Lung (tissue), 12 donors: ENCODE data around the gene FGG. TPM values are rescaled to one million over a fixed set of nuclear protein-coding genes. Genes with fewer than 3 reads are reported as not detected.

Source experiments
- ATAC-seq: fragments of 200-7000 bp; cut with Tn5 transposase; one replicate; pipeline ENCODE4 v1.9.1; 2020; ENCODE audit warnings: moderate number of reproducible peaks; ENCODE audit not compliant: insufficient read depth, low FRiP score
- DNase-seq, 3 donors: peaks; one replicate each; pipeline ENCODE4 v3.0.0-alpha.2; 2013 to 2017
- H3K27ac ChIP-seq, 2 donors: one replicate each; pipeline ENCODE4 v1.5.1; 2013; ENCODE audit warnings: mild to moderate bottlenecking in 2 of 2, moderate library complexity in 2 of 2, control low read depth in 1 of 2, inconsistent platforms in 1 of 2, low read depth in 1 of 2, low read length in 1 of 2
- H3K27me3 ChIP-seq, 3 donors: one replicate each; pipeline ENCODE4 v1.5.1; 2013; ENCODE audit warnings: low read length in 2 of 3; ENCODE audit not compliant: control insufficient read depth in 3 of 3, insufficient read depth in 3 of 3
- H3K36me3 ChIP-seq, 4 donors: one replicate each; pipeline ENCODE4 v1.5.1; 2013; ENCODE audit warnings: low read length in 4 of 4, mild to moderate bottlenecking in 1 of 4, moderate library complexity in 1 of 4; ENCODE audit not compliant: control insufficient read depth in 4 of 4, insufficient read depth in 4 of 4
- H3K4me1 ChIP-seq, 5 donors: one replicate each; pipeline ENCODE4 v1.5.1; 2013; ENCODE audit warnings: low read length in 5 of 5, mild to moderate bottlenecking in 2 of 5, moderate library complexity in 1 of 5; ENCODE audit not compliant: control insufficient read depth in 5 of 5, insufficient read depth in 5 of 5
- H3K4me3 ChIP-seq: one replicate; pipeline ENCODE4 v1.5.1; 2013; ENCODE audit warnings: mild to moderate bottlenecking, control low read depth, moderate library complexity
- H3K9ac ChIP-seq, 2 donors: one replicate each; pipeline ENCODE4 v1.5.1; 2013; ENCODE audit warnings: low read length in 2 of 2, control low read depth in 1 of 2; ENCODE audit not compliant: insufficient read depth in 1 of 2
- H3K9me3 ChIP-seq, 4 donors: one replicate each; pipeline ENCODE4 v1.5.1; 2013; ENCODE audit warnings: low read length in 3 of 4, mild to moderate bottlenecking in 1 of 4, moderate library complexity in 1 of 4; ENCODE audit not compliant: control insufficient read depth in 4 of 4, insufficient read depth in 3 of 4
- CTCF ChIP-seq: IDR thresholded peaks from 2 replicates; pipeline ENCODE4 v1.5.1; 2012; ENCODE audit warnings: mild to moderate bottlenecking; ENCODE audit errors: control extremely low read depth, extremely low read depth
- WGBS, 2 donors: extraction: QIAGEN DNeasy Blood & Tissue Kit; methylation state at CpG; one replicate each; pipeline ENCODE4 v1.1.7; 2013; 5-methylcytosine and 5-hydroxymethylcytosine counted together
- polyA plus RNA-seq, 2 donors: library from polyadenylated mRNA; stranded (reverse); fragments of 200-250 nt; gene quantifications; one replicate each; pipeline ENCODE4 v1.2.1, GENCODE V29; 2013
- total RNA-seq, 2 donors: library from RNA; depleted of rRNA in 1 of 2; stranded (reverse); fragments of >200 nt in 1 of 2; gene quantifications; one replicate each; pipeline ENCODE4 v1.2.1, GENCODE V29; 2014 to 2021
- donor health status: control.
- donor health status: control.
- donor health status: Bipolar disorder and iron deficiency.
- donor health status: healthy.
- donor health status: DM: yes; HTN: yes; CAD: no.

The FGG gene
- total and polyA plus RNA-seq, 4 donors, result 0.91 to 172 (median 33.0) TPM

GRCh38 chr4:154566639-154567204 is 45.7 kb downstream of the FGG start:
- 83 to 93% methylated on average over 5 of the region's 5 CpGs for WGBS, 2 donors

GRCh38 chr4:154565704-154566103 is 46.8 kb downstream of the FGG start:
- no peak overlapping the region for H3K4me3 ChIP-seq
- TF ChIP-seq CTCF, result no peak
- peaks cover 0 to 9% (median 0%) of the 10 kb centered on the region in 3 donors for H3K27me3 ChIP-seq
- no peak overlapping the region for H3K27ac ChIP-seq
- no peak for DNase-seq
- no peaks in the 10 kb centered on the region for H3K9me3 ChIP-seq
- no peaks in the 10 kb centered on the region for H3K4me1 ChIP-seq
- no peak for ATAC-seq
- no peak overlapping the region for H3K9ac ChIP-seq
- H3K36me3 ChIP-seq, result no peaks in the 10 kb centered on the region
- WGBS, 2 donors, result 89 to 90% methylated on average over 6 of the region's 6 CpGs

More at GRCh38 chr4:154566639-154567204, 45.7 kb downstream of the FGG start:
- Histone ChIP-seq H3K27ac (no peak overlapping the region), H3K27me3 (peaks cover 0 to 6% (median 0%) of the 10 kb centered on the region in 3 donors), H3K4me3 (no peak overlapping the region), H3K36me3 (no peaks in the 10 kb centered on the region), H3K4me1 (no peaks in the 10 kb centered on the region), H3K9me3 (no peaks in the 10 kb centered on the region), H3K9ac (no peak overlapping the region)
- DNase-seq (no peak), ATAC-seq (no peak)
- TF ChIP-seq CTCF, result no peak

- WGBS, 2 donors, result 84 to 97% methylated on average over 1 of the region's 1 CpG
- no peak overlapping the region for H3K27ac ChIP-seq
- no peak overlapping the region for H3K9ac ChIP-seq
- no peak for TF ChIP-seq CTCF
- DNase-seq (no peak), ATAC-seq (no peak)
- H3K36me3 ChIP-seq, result no peaks in the 10 kb centered on the region
- no peaks in the 10 kb centered on the region for H3K9me3 ChIP-seq
- no peak overlapping the region for H3K4me3 ChIP-seq
- H3K27me3 ChIP-seq, result peaks cover 0 to 9% (median 0%) of the 10 kb centered on the region in 3 donors
- H3K4me1 ChIP-seq, result no peaks in the 10 kb centered on the region
Observed at GRCh38 chr4:154564311-154564710, 48.1 kb downstream of the FGG start.

- no peaks in the 10 kb centered on the region for H3K9me3 ChIP-seq
- no peak for DNase-seq
- TF ChIP-seq CTCF, result no peak
- no peak for ATAC-seq
- no peaks in the 10 kb centered on the region for H3K4me1 ChIP-seq
- H3K27me3 ChIP-seq, result peaks cover 0 to 9% (median 0%) of the 10 kb centered on the region in 3 donors
- no peaks in the 10 kb centered on the region for H3K36me3 ChIP-seq
- no peak within 1 kb of the TSS for H3K4me3 ChIP-seq
- H3K27ac ChIP-seq, result no peak within 1 kb of the TSS
- H3K9ac ChIP-seq, result no peak within 1 kb of the TSS
- 73 to 88% methylated on average over 2 of the region's 2 CpGs for WGBS, 2 donors
Observed at GRCh38 chr4:154562697-154563254, 49.7 kb downstream of the FGG start, which contains the start of gene FGB. Gene FGB, plus strand, starts transcription at chr4:154563011. Its CDS starts 8 bp downstream, at chr4:154563019.
